Motor neuron (in vitro differentiated cells): ENCODE data around the gene TRAPPC3. TPM values are rescaled to one million over a fixed set of nuclear protein-coding genes. Genes with fewer than 3 reads are reported as not detected.
A peak's percentile ranks its signal among the peaks of the same experiment; 100 is the strongest.

Experiments
- ATAC-seq, 8 experiments: fragments of 200-7000 bp; cut with Tn5 transposase; replicated peaks in 6 of 8; 2 replicates each; pipeline ENCODE4 v1.8.0; 2021; ENCODE audit warnings: mild to moderate bottlenecking in 8 of 8, moderate library complexity in 8 of 8
- H3K27ac ChIP-seq, 2 donors: fragments of 250-450 bp; sonication (Bioruptor Pico); 2 replicates each; pipeline ENCODE4 v1.9.0; 2021; ENCODE audit warnings: antibody characterized with exemption in 2 of 2, mild to moderate bottlenecking in 2 of 2, moderate library complexity in 1 of 2
- H3K4me1 ChIP-seq, 2 donors: fragments of 250-450 bp; sonication (Bioruptor Pico); replicated peaks in 1 of 2; 2 replicates each; pipeline ENCODE4 v1.6.1; 2021; ENCODE audit warnings: antibody characterized with exemption in 2 of 2, mild to moderate bottlenecking in 2 of 2, moderate library complexity in 1 of 2
- H3K4me3 ChIP-seq, 5 donors: fragments of 250-450 bp; sonication (Bioruptor Pico); 2 replicates each; pipeline ENCODE4 v1.9.0; 2021; ENCODE audit warnings: antibody characterized with exemption in 5 of 5, mild to moderate bottlenecking in 5 of 5, moderate library complexity in 4 of 5
- WGBS, 10 experiments: fragments of 450-650 bp; shearing (Covaris generic); methylation state at CpG; one replicate each; pipeline ENCODE4 v1.0.0; 2022; 5-methylcytosine and 5-hydroxymethylcytosine counted together
- in situ Hi-C, 9 experiments: fragments of 400-800 bp; cut with MboI; loops; one replicate each; pipeline ENCODE4 v1.15.0; 2021; ENCODE audit warnings: low sequenced_read_pairs in 9 of 9, low pct_unique_long_range_greater_than_20kb in 2 of 9; ENCODE audit not compliant: unreplicated experiment in 9 of 9
- total RNA-seq, 8 experiments: library from RNA; unstranded; fragments of 300-600 nt; gene quantifications; 2 replicates each; pipeline versions ENCODE4 v1.2.3 to v1.2.4, GENCODE V29; 2022

TRAPPC3 gene
- total RNA-seq, 8 experiments from 2014 or later: 56.1 to 121 (median 69.5) TPM

- Histone ChIP-seq H3K4me1 (peaks cover 0 to 6% of the 10 kb centered on the region in 2 donors), H3K27ac (no peak overlapping the region), H3K4me3 (no peak overlapping the region)
- 50 to 70% (median 55%) methylated on average over 2 to 12 of the region's 18 CpGs; no CpG with 5 or more reads in 7 of the 10 experiments for WGBS, 10 experiments
- peak; percentile 55 to 85 (median 74) for ATAC-seq
- in situ Hi-C loops: loop anchor here in 3 of 9 experiments (25.0 kb wide), 2 partner anchors 172 to 297 kb away; no protein-coding TSS in a partner anchor
Measured at GRCh38 chr1:36115200-36115669, 34.1 kb downstream of the TRAPPC3 start.

DNA sequence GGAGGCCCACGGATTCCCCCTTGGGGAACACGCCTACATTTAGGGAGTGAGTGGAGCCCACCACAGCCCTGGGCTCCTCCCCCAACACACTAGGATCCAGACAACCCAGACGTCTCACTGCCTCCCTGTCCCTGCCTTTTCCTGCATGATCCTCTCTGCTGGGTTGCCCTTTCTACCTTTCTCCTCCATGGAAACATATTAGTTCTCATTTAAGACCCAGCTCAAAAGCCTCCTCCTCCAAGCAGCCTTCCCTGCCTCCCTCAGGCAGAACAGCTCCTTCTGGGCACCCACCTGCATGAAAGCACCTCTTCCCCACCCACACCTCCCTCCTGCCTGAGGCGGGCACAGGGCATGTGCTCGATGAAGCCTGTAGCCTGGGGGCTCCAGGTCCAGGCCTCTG is 34.9 kb downstream of the TRAPPC3 start:
- Histone ChIP-seq H3K4me3 (no peak overlapping the region), H3K4me1 (peaks cover 0 to 6% of the 10 kb centered on the region in 2 donors), H3K27ac (no peak overlapping the region)
- in situ Hi-C loops: loop anchor here in 3 of 9 experiments (25.0 kb wide), 2 partner anchors 173 to 298 kb away; no protein-coding TSS in a partner anchor
- 50 to 100% (median 68%) methylated on average over 1 to 3 of the region's 5 CpGs; no CpG with 5 or more reads in 4 of the 10 experiments for WGBS, 10 experiments
- no peak for ATAC-seq

DNA sequence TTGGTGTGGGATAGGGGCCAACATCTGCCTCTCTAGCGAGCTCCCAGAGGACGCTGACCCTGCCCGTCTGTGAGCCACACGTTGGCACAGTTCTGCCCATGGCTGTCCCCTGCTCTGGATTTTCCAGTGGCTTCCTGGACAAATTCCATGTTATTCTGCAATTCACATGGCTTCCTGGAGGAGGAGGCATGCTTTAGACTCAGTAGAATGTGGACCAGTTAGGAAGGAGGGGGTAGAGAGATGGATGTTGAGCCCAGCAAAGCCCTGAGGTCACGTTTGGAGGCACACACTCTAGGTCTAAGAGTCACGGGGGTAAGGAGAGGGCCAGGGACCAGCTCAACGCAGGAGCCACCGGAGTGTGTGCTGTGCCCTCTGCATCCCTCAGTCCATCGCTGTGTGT is 36.5 kb downstream of the TRAPPC3 start:
- H3K4me1 ChIP-seq: peaks cover 0 to 6% of the 10 kb centered on the region in 2 donors
- no peak overlapping the region for H3K4me3 ChIP-seq
- ATAC-seq: no peak
- in situ Hi-C loops: loop anchor here in 3 of 9 experiments (25.0 kb wide), 2 partner anchors 174 to 299 kb away; no protein-coding TSS in a partner anchor
- 50 to 93% (median 83%) methylated on average over 2 to 9 of the region's 9 CpGs; no CpG with 5 or more reads in 2 of the 10 experiments for WGBS, 10 experiments
- no peak overlapping the region for H3K27ac ChIP-seq

DNA sequence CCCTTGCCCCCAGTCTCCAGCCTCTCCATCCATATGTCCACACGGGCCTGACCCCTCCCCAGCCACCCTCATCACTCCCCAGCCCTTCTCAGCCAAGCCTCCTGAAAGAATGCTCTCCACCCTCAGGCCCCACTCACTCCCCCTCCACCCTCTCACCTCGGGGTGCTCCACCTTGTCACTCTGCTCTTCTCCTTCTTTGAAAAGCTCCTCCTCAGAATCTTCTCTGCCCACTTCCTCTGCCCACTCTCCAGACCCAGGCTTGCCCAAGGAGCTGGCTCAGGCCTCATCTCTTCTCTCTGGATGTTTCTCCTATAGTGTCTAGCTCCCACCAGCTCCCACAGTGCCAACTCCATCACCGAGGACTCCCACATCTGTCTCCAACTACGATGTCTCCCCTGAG is 38.1 kb downstream of the TRAPPC3 start:
- no peak overlapping the region for H3K27ac ChIP-seq
- no peaks in the 10 kb centered on the region for H3K4me1 ChIP-seq
- in situ Hi-C loops: loop anchor here in 3 of 9 experiments (25.0 kb wide), 2 partner anchors 176 to 301 kb away; no protein-coding TSS in a partner anchor
- WGBS, 10 experiments: 0 to 100% (median 80%) methylated on average over 1 to 2 of the region's 4 CpGs; no CpG with 5 or more reads in 5 of the 10 experiments
- ATAC-seq: no peak
- no peak overlapping the region for H3K4me3 ChIP-seq

GRCh38 chr1:36109041-36109679 is 40.1 kb downstream of the TRAPPC3 start:
- Histone ChIP-seq H3K4me1 (no peaks in the 10 kb centered on the region), H3K27ac (no peak overlapping the region), H3K4me3 (no peak overlapping the region)
- in situ Hi-C loops: loop anchor here in 4 of 9 experiments (10.0 to 25.0 kb wide), 3 partner anchors 76 to 303 kb away; no protein-coding TSS in a partner anchor
- 40 to 92% (median 88%) methylated on average over 1 to 8 of the region's 11 CpGs; no CpG with 5 or more reads in 6 of the 10 experiments for WGBS, 10 experiments
- ATAC-seq: peak in 5 of 8 experiments; percentile 18 to 37 (median 25)

GRCh38 chr1:36108314-36108713 is 41.0 kb downstream of the TRAPPC3 start:
- Histone ChIP-seq H3K4me3 (no peak overlapping the region), H3K4me1 (no peaks in the 10 kb centered on the region), H3K27ac (no peak overlapping the region)
- in situ Hi-C loops: loop anchor here in 4 of 9 experiments (10.0 to 25.0 kb wide), 3 partner anchors 76 to 304 kb away; no protein-coding TSS in a partner anchor
- 17 to 85% (median 74%) methylated on average over 1 to 12 of the region's 14 CpGs; no CpG with 5 or more reads in 4 of the 10 experiments for WGBS, 10 experiments
- no peak for ATAC-seq

GRCh38 chr1:36107394-36107793 is 41.9 kb downstream of the TRAPPC3 start:
- peak in 2 of 8 experiments; percentile 28 to 37 for ATAC-seq
- WGBS, 10 experiments: 24 to 100% (median 76%) methylated on average over 1 to 4 of the region's 9 CpGs; no CpG with 5 or more reads in 1 of the 10 experiments
- Histone ChIP-seq H3K4me1 (no peaks in the 10 kb centered on the region), H3K4me3 (no peak overlapping the region), H3K27ac (no peak overlapping the region)
- in situ Hi-C loops: loop anchor here in 4 of 9 experiments (10.0 to 25.0 kb wide), 3 partner anchors 77 to 305 kb away; no protein-coding TSS in a partner anchor

- WGBS, 10 experiments: 10 to 80% methylated on average over 2 of the region's 5 CpGs; no CpG with 5 or more reads in 8 of the 10 experiments
- no peaks in the 10 kb centered on the region for H3K4me1 ChIP-seq
- H3K4me3 ChIP-seq: no peak overlapping the region
- no peak overlapping the region for H3K27ac ChIP-seq
- in situ Hi-C loops: loop anchor here in 4 of 9 experiments (10.0 to 25.0 kb wide), 3 partner anchors 79 to 306 kb away; no protein-coding TSS in a partner anchor
- ATAC-seq: peak in 1 of 8 experiments; percentile 16
Measured at GRCh38 chr1:36106269-36106668, 43.0 kb downstream of the TRAPPC3 start.

GRCh38 chr1:36101546-36101945 is 47.7 kb downstream of the TRAPPC3 start:
- WGBS, 10 experiments: 83 to 100% (median 100%) methylated on average over 1 to 5 of the region's 5 CpGs; no CpG with 5 or more reads in 2 of the 10 experiments
- peaks cover 0 to 5% of the 10 kb centered on the region in 2 donors for H3K4me1 ChIP-seq
- no peak overlapping the region for H3K27ac ChIP-seq
- in situ Hi-C loops: loop anchor here in 4 of 9 experiments (10.0 to 25.0 kb wide), 3 partner anchors 83 to 311 kb away; no protein-coding TSS in a partner anchor
- H3K4me3 ChIP-seq: no peak overlapping the region
- ATAC-seq: no peak

DNA sequence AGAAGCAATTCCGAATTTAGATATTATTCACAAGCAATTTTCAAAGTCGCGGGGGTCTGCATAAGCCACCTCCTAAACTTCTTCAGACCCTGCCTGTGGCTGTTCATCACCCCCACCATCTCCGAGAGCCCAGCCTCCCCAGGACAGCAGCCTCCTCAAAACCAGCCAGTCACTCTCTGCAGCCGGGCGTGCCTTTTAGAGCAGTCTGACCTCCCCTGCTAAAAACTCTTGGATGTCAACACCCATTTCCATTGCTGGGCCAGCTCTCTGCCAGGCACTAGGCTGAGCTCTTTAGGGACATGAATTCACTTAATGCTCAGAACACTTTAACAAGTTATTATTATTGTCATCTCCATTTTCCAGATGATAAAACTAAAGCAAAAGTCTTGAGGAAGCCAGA is 48.9 kb downstream of the TRAPPC3 start:
- WGBS, 10 experiments: 25 to 100% (median 77%) methylated on average over 2 to 6 of the region's 6 CpGs; no CpG with 5 or more reads in 2 of the 10 experiments
- Histone ChIP-seq H3K4me3 (no peak overlapping the region), H3K27ac (no peak overlapping the region), H3K4me1 (peaks cover 0 to 5% of the 10 kb centered on the region in 2 donors)
- ATAC-seq: peak in 2 of 8 experiments; percentile 53 to 59
- in situ Hi-C loops: loop anchor here in 4 of 9 experiments (10.0 to 25.0 kb wide), 3 partner anchors 84 to 312 kb away; no protein-coding TSS in a partner anchor

DNA sequence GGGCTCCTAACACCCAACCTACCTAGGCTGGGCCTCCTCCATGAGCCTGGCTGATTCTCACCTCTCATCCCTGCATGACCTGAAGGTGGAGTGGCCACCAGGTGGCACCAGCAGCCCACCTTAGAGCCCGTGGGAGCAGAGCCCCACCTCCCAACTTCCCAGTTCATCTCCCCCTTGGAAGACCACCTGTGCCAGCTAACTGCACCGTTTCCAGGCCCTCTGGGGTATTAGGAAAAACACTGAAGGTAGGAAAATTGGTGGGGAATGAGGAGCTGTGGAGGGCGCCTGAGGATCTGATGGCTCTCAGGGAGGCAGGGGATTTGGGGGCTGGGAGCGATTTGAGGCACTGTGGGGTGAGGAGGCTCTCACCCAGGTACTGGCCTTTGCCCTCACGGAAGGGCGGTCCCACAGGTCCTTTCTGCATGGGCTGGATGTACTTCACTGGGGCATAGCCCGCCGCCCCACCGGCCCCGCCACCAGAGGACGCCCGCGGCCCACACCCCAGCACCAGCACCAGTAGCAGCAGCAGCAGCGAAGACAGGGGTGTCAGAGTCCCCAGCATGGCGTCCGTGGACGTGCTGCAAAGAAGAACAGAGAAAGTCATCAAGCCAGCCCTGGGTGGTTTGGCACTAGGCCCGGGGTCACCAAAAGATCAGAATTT is 49.5 kb downstream of the TRAPPC3 start:
- no peak overlapping the region for H3K27ac ChIP-seq
- 0 to 80% (median 52%) methylated on average over 1 to 10 of the region's 18 CpGs; no CpG with 5 or more reads in 5 of the 10 experiments for WGBS, 10 experiments
- no peak overlapping the region for H3K4me3 ChIP-seq
- H3K4me1 ChIP-seq: peaks cover 0 to 5% of the 10 kb centered on the region in 2 donors
- in situ Hi-C loops: loop anchor here in 5 of 9 experiments (10.0 to 25.0 kb wide), 4 partner anchors 85 to 325 kb away; no protein-coding TSS in a partner anchor
- peak; percentile 68 to 91 (median 76) for ATAC-seq

DNA sequence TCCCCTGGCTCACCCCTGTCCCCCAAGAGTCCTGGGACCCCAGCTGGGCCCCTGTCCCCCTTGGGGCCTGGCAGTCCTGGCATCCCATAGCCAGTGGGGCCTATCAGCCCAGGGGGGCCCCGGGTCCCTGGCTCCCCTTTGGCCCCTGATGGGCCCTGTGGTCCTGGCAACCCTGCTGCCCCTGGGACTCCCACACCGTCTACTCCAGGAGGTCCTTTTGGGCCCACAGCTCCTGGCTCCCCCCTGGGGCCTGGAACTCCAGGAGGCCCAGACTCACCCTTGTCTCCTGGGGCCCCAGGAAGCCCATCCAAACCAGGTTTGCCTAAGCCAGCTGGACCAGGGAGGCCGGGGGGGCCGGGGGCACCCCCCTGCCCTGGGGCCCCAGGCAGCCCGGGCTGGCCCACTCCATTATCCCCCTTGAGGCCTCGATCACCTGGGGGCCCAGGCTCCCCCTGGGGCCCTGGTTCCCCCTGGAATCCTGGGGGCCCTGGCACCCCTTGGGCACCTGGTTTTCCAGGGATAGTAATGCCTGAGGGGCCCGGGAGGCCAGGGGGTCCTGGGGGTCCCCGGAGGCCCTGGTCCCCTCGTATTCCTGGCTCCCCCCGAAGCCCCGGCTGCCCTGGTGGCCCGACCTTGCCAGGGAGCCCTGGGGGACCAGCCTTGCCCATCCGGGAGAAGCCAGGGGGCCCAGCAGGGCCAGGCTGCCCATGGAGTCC is 50.5 kb downstream of the TRAPPC3 start:
- no CpG with 5 or more reads among the region's 13 CpGs for WGBS, 10 experiments
- Histone ChIP-seq H3K4me3 (no peak overlapping the region), H3K4me1 (peaks cover 0 to 5% of the 10 kb centered on the region in 2 donors), H3K27ac (no peak overlapping the region)
- peak in 3 of 8 experiments; percentile 2 to 11 (median 7) for ATAC-seq
- in situ Hi-C loops: loop anchor here in 1 of 9 experiments (10.0 kb wide), 1 partner anchor 326 kb away; no protein-coding TSS in a partner anchor
